ENCODE data around the gene UNC13B. TPM values are rescaled to one million over a fixed set of nuclear protein-coding genes. Genes with fewer than 3 reads are reported as not detected.
A peak's percentile ranks its signal among the peaks of the same experiment; 100 is the strongest.

Gene UNC13B
- total RNA-seq, 1 experiment from 2014 or later, result 49.3 TPM

GRCh38 chr9:35313460-35313859 is 151.7 kb downstream of the UNC13B start:
- H3K27me3 Mint-ChIP-seq (ENCODE audit: low read depth), result no peaks in the 10 kb centered on the region
- no peak overlapping the region for H3K4me3 Mint-ChIP-seq
- no peak for DNase-seq (ENCODE audit: low spot score)
- peaks cover 9% of the 10 kb centered on the region for H3K36me3 Mint-ChIP-seq
- CTCF ChIA-PET, result interaction anchor here (1.0 kb wide), 1 partner anchor 32 kb away, joined by 3 read pairs; no protein-coding TSS in a partner anchor
- H3K27ac Mint-ChIP-seq, result peak overlapping the region; percentile 80; the same call in 1 of the 2 replicates
- peaks cover 6% of the 10 kb centered on the region for H3K9me3 Mint-ChIP-seq
- TF ChIP-seq, protein P1, sequence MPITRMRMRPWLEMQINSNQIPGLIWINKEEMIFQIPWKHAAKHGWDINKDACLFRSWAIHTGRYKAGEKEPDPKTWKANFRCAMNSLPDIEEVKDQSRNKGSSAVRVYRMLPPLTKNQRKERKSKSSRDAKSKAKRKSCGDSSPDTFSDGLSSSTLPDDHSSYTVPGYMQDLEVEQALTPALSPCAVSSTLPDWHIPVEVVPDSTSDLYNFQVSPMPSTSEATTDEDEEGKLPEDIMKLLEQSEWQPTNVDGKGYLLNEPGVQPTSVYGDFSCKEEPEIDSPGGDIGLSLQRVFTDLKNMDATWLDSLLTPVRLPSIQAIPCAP (CRISPR knock-in tag; IDR thresholded peaks at IDR 0.05), result no peak
- TF ChIP-seq NR1H2 (CRISPR knock-in tag; IDR thresholded peaks at IDR 0.05), result no peak
- TF ChIP-seq ATF1 (CRISPR knock-in tag; IDR thresholded peaks at IDR 0.05), result no peak
- TF ChIP-seq ZNF121 (CRISPR knock-in tag; IDR thresholded peaks at IDR 0.05), result no peak
- no peak for TF ChIP-seq ETV6 (CRISPR knock-in tag; IDR thresholded peaks at IDR 0.05)
- TF ChIP-seq PREB (CRISPR knock-in tag; IDR thresholded peaks at IDR 0.05; ENCODE audit: borderline replicate concordance), result no peak
- no peak for TF ChIP-seq E2F5 (CRISPR knock-in tag; IDR thresholded peaks at IDR 0.05)
- no peak for TF ChIP-seq SMAD4 (CRISPR knock-in tag; IDR thresholded peaks at IDR 0.05)
- peaks cover 10% of the 10 kb centered on the region; the same call in 1 of the 2 replicates for H3K4me1 Mint-ChIP-seq
- POLR2A ChIA-PET, result no interaction called here
- ATAC-seq, result no peak

- Mint-ChIP-seq H3K4me1 (peaks cover 10% of the 10 kb centered on the region; the same call in 1 of the 2 replicates), H3K36me3 (peaks cover 13% of the 10 kb centered on the region), H3K9me3 (peaks cover 9% of the 10 kb centered on the region), H3K4me3 (no peak overlapping the region), H3K27ac (peak overlapping the region; percentile 80), H3K27me3 (ENCODE audit: low read depth) (no peaks in the 10 kb centered on the region)
- no peak for DNase-seq (ENCODE audit: low spot score)
- POLR2A ChIA-PET, result interaction anchor here (0.5 kb wide), 1 partner anchor 38 kb away, joined by 3 read pairs; no protein-coding TSS in a partner anchor
- no peak for ATAC-seq
- TF ChIP-seq USF1 (CRISPR knock-in tag; IDR thresholded peaks at IDR 0.05) (no peak), TCF7 (CRISPR knock-in tag; IDR thresholded peaks at IDR 0.05; ENCODE audit: low read depth) (no peak), ZBTB43 (CRISPR knock-in tag; IDR thresholded peaks at IDR 0.05) (no peak), PREB (CRISPR knock-in tag; IDR thresholded peaks at IDR 0.05; ENCODE audit: borderline replicate concordance) (no peak), ZMAT4 (CRISPR knock-in tag; IDR thresholded peaks at IDR 0.05) (no peak), PRRX2 (CRISPR knock-in tag; IDR thresholded peaks at IDR 0.05) (no peak), RELA (CRISPR knock-in tag; IDR thresholded peaks at IDR 0.05; ENCODE audit: borderline replicate concordance) (no peak), ZBTB21 (CRISPR knock-in tag; IDR thresholded peaks at IDR 0.05; ENCODE audit: borderline replicate concordance) (no peak), TEAD1 (CRISPR knock-in tag; IDR thresholded peaks at IDR 0.05) (no peak), HMGXB4 (CRISPR knock-in tag; IDR thresholded peaks at IDR 0.05) (no peak), NFYB (CRISPR knock-in tag; conservative IDR thresholded peaks at IDR 0.05; ENCODE audit: low read depth) (no peak), ZNF121 (CRISPR knock-in tag; IDR thresholded peaks at IDR 0.05) (no peak)
- TF ChIP-seq, protein P2, sequence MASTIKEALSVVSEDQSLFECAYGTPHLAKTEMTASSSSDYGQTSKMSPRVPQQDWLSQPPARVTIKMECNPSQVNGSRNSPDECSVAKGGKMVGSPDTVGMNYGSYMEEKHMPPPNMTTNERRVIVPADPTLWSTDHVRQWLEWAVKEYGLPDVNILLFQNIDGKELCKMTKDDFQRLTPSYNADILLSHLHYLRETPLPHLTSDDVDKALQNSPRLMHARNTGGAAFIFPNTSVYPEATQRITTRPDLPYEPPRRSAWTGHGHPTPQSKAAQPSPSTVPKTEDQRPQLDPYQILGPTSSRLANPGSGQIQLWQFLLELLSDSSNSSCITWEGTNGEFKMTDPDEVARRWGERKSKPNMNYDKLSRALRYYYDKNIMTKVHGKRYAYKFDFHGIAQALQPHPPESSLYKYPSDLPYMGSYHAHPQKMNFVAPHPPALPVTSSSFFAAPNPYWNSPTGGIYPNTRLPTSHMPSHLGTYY (CRISPR knock-in tag; IDR thresholded peaks at IDR 0.05), result no peak
- CTCF ChIA-PET, result interaction anchor here (1.0 kb wide), 1 partner anchor 32 kb away, joined by 3 read pairs; no protein-coding TSS in a partner anchor
These were observed 152.1 kb downstream of the UNC13B start for GRCh38 chr9:35313916-35314315.
